ENCODE data around the gene SH2D3C.

The SH2D3C gene

GRCh38 chr9:127778280-127779135 is at the start of gene SH2D3C:
TSS of gene SH2D3C (minus strand) at chr9:127778666. CDS start at chr9:127778627, 39 bp downstream.
- ATAC-seq: peak; percentile 21 to 24

- ATAC-seq: no peak
Observed at GRCh38 chr9:127826253-127826913, 47.9 kb upstream of the SH2D3C start.

- ATAC-seq: no peak
Observed at GRCh38 chr9:127825319-127826051, 47.0 kb upstream of the SH2D3C start.

GRCh38 chr9:127822108-127822507 is 43.6 kb upstream of the SH2D3C start:
- no peak for ATAC-seq

- no peak for ATAC-seq
Observed at GRCh38 chr9:127818574-127818973, 40.1 kb upstream of the SH2D3C start.

- no peak for ATAC-seq
Observed at GRCh38 chr9:127817881-127818434, 39.5 kb upstream of the SH2D3C start.

GRCh38 chr9:127816728-127817127 is 38.3 kb upstream of the SH2D3C start:
- no peak for ATAC-seq

GRCh38 chr9:127816362-127816725 is 37.9 kb upstream of the SH2D3C start:
- ATAC-seq: no peak

- no peak for ATAC-seq
Observed at GRCh38 chr9:127815512-127816361, 37.3 kb upstream of the SH2D3C start.

- ATAC-seq: no peak
Observed at GRCh38 chr9:127814619-127815511, 36.4 kb upstream of the SH2D3C start.

- ATAC-seq: no peak
Observed at GRCh38 chr9:127813686-127814226, 35.3 kb upstream of the SH2D3C start.

- ATAC-seq: no peak
Observed at GRCh38 chr9:127812936-127813675, 34.6 kb upstream of the SH2D3C start.

GRCh38 chr9:127812011-127812410 is 33.5 kb upstream of the SH2D3C start:
- no peak for ATAC-seq

- no peak for ATAC-seq
Observed at GRCh38 chr9:127810378-127811187, 32.1 kb upstream of the SH2D3C start.

GRCh38 chr9:127809540-127810377 is 31.3 kb upstream of the SH2D3C start:
- ATAC-seq: no peak

GRCh38 chr9:127809002-127809539 is 30.6 kb upstream of the SH2D3C start:
- peak in 1 of 2 donors; percentile 40 for ATAC-seq

GRCh38 chr9:127808347-127809001 is 30.0 kb upstream of the SH2D3C start:
- ATAC-seq: no peak
